ENCODE data around the gene PRR9.

The PRR9 gene

DNA sequence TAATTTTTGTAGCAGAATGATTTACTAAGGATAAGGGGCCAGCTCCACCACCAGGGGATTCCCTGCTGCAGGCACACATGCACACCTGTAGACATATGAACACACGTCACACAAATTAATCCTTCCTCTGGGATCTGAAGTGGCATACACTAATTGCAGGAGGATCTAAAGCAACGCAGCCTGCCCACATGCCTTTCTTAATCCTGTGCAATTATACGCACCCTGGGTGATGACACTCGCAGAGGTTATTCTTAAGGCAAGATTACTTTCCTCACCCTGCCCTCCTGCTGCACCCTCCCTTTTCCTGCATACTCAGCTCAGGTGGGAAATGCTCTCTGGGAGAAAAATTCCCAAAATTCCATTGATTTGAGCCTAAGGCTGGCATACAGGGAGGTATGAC, 34.6 kb downstream of the PRR9 start:
- no peaks in the 10 kb centered on the region for H3K4me1 ChIP-seq (ENCODE audit: insufficient read depth, poor library complexity, severe bottlenecking)

DNA sequence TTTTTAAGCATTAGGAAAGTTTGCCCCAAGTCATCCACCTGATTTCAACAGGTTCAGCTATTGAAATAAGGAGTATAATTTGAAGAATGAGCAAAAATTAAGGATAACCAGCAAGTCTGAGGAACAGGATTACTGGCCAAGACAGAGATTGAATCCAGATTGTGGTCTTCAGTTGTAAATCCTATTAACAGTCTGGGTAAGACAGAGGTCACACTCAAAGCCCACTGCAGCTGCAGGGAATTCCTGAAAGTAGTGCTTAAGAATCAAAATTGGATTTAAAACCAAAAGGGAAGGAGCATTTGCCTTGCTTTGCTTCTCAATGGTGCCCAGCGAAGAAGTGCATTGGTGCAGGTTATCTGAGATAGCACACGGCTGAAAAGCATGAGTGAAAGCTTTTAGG, 35.7 kb downstream of the PRR9 start:
- TF ChIP-seq, protein P1, sequence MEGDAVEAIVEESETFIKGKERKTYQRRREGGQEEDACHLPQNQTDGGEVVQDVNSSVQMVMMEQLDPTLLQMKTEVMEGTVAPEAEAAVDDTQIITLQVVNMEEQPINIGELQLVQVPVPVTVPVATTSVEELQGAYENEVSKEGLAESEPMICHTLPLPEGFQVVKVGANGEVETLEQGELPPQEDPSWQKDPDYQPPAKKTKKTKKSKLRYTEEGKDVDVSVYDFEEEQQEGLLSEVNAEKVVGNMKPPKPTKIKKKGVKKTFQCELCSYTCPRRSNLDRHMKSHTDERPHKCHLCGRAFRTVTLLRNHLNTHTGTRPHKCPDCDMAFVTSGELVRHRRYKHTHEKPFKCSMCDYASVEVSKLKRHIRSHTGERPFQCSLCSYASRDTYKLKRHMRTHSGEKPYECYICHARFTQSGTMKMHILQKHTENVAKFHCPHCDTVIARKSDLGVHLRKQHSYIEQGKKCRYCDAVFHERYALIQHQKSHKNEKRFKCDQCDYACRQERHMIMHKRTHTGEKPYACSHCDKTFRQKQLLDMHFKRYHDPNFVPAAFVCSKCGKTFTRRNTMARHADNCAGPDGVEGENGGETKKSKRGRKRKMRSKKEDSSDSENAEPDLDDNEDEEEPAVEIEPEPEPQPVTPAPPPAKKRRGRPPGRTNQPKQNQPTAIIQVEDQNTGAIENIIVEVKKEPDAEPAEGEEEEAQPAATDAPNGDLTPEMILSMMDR (IDR thresholded peaks at IDR 0.05; ENCODE audit: poor library complexity, severe bottlenecking), result no peak
- ATAC-seq (ENCODE audit: low read depth), result no peak
- no peak for DNase-seq (ENCODE audit: low spot score)

More for the DNA sequence above, 34.6 kb downstream of the PRR9 start:
- no peak for ATAC-seq (ENCODE audit: low read depth)
- Histone ChIP-seq H3K27me3 (ENCODE audit: insufficient read depth, poor library complexity, severe bottlenecking) (no peaks in the 10 kb centered on the region), H3K4me3 (ENCODE audit: severe bottlenecking) (no peak overlapping the region), H3K27ac (ENCODE audit: poor library complexity, severe bottlenecking) (no peak overlapping the region), H3K36me3 (ENCODE audit: low read depth) (no peaks in the 10 kb centered on the region), H3K9me3 (ENCODE audit: severe bottlenecking) (no peaks in the 10 kb centered on the region)
- DNase-seq (ENCODE audit: low spot score), result no peak
- TF ChIP-seq, protein P1 (IDR thresholded peaks at IDR 0.05; ENCODE audit: poor library complexity, severe bottlenecking), result no peak

DNA sequence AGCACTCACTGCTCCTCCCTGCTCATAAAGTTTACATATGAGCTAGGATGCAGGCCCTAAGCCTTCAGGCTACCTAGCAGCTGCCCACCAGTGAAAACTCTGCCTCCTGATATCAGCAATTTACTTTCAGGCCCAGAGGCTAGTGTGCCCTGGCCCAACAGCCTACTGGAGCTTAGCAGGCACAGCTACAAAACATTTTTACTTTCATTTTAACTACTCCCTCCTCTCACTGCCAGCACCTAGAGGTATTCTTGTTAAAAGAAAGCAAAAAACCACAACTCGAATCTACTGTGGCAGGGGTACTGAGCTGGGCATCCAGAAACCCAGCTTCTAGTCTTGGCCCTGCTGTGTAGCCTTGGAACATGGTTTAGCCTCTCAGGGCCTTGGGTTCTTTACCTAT, 36.3 kb downstream of the PRR9 start:
- Histone ChIP-seq H3K4me1 (ENCODE audit: insufficient read depth, poor library complexity, severe bottlenecking) (no peaks in the 10 kb centered on the region), H3K4me3 (ENCODE audit: severe bottlenecking) (no peak overlapping the region), H3K9me3 (ENCODE audit: severe bottlenecking) (no peaks in the 10 kb centered on the region), H3K27ac (ENCODE audit: poor library complexity, severe bottlenecking) (no peak overlapping the region), H3K36me3 (ENCODE audit: low read depth) (no peaks in the 10 kb centered on the region), H3K27me3 (ENCODE audit: insufficient read depth, poor library complexity, severe bottlenecking) (peaks cover 4% of the 10 kb centered on the region)
- ATAC-seq (ENCODE audit: low read depth) (no peak), DNase-seq (ENCODE audit: low spot score) (no peak)
- TF ChIP-seq, protein P1 (IDR thresholded peaks at IDR 0.05; ENCODE audit: poor library complexity, severe bottlenecking), result no peak

More for the DNA sequence above, 35.7 kb downstream of the PRR9 start:
- Histone ChIP-seq H3K4me3 (ENCODE audit: severe bottlenecking) (no peak overlapping the region), H3K4me1 (ENCODE audit: insufficient read depth, poor library complexity, severe bottlenecking) (no peaks in the 10 kb centered on the region), H3K27me3 (ENCODE audit: insufficient read depth, poor library complexity, severe bottlenecking) (no peaks in the 10 kb centered on the region), H3K9me3 (ENCODE audit: severe bottlenecking) (no peaks in the 10 kb centered on the region), H3K36me3 (ENCODE audit: low read depth) (no peaks in the 10 kb centered on the region), H3K27ac (ENCODE audit: poor library complexity, severe bottlenecking) (no peak overlapping the region)

DNA sequence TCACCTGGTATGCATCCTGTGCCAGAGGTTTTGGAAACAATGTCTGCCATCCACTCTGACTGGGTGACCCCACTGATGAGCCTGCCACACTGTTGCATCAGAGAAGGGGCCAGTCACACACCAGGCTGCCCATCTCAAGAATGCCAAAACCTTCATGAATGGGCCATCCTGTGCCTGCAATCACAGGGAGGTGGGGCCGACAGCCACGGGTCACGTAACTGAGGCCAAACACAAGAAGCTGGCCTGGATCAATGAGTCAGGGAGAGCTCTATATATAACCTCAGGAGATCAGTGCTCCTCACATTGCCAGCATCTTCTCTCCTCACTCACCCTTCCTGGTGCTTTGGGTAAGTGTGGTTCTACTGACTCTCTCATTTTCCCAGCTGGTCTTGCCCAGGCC, 42.0 kb downstream of the PRR9 start, which contains the start of gene LORICRIN:
TSS of gene LORICRIN (plus strand) at position 301 of the 400 bp plus-strand sequence. CDS start 1,263 bp downstream, outside the sequence.
- DNase-seq (ENCODE audit: low spot score) (no peak), ATAC-seq (ENCODE audit: low read depth) (no peak)
- TF ChIP-seq, protein P1 (IDR thresholded peaks at IDR 0.05; ENCODE audit: poor library complexity, severe bottlenecking), result no peak
- Histone ChIP-seq H3K4me1 (ENCODE audit: insufficient read depth, poor library complexity, severe bottlenecking) (no peaks in the 10 kb centered on the region), H3K27ac (ENCODE audit: poor library complexity, severe bottlenecking) (no peak within 1 kb of the TSS), H3K27me3 (ENCODE audit: insufficient read depth, poor library complexity, severe bottlenecking) (peaks cover 56% of the 10 kb centered on the region), H3K36me3 (ENCODE audit: low read depth) (no peaks in the 10 kb centered on the region), H3K4me3 (ENCODE audit: severe bottlenecking) (no peak within 1 kb of the TSS), H3K9me3 (ENCODE audit: severe bottlenecking) (no peaks in the 10 kb centered on the region)

DNA sequence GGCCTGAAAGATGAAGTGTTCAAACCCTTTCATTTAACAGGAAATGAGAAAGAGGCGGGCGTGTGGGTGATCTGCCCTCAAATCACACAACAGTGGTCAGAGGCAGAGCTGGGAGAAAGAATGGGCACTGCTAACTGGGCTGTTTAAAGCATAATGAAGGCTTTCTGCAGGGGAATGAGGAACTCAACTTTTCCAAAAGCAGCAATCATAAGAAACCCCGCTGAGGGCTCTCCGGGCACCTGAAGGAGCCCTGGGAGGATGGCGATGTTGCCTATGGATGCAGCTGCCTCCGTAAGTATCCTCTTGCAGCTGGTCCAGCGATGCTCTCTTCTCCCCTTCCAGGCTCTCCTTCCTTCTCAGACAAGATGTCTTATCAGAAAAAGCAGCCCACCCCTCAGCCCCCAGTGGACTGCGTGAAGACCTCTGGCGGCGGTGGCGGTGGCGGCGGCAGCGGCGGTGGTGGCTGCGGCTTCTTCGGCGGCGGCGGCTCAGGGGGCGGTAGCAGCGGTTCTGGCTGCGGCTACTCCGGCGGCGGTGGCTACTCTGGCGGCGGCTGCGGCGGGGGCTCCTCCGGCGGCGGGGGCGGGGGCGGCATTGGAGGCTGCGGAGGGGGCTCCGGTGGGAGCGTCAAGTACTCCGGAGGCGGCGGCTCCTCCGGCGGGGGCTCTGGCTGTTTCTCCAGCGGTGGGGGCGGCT, 43.3 kb downstream of the PRR9 start:
- TF ChIP-seq, protein P1 (IDR thresholded peaks at IDR 0.05; ENCODE audit: poor library complexity, severe bottlenecking), result no peak
- Histone ChIP-seq H3K27me3 (ENCODE audit: insufficient read depth, poor library complexity, severe bottlenecking) (peaks cover 69% of the 10 kb centered on the region), H3K4me1 (ENCODE audit: insufficient read depth, poor library complexity, severe bottlenecking) (no peaks in the 10 kb centered on the region), H3K4me3 (ENCODE audit: severe bottlenecking) (peak overlapping the region; percentile 29), H3K27ac (ENCODE audit: poor library complexity, severe bottlenecking) (no peak overlapping the region), H3K36me3 (ENCODE audit: low read depth) (no peaks in the 10 kb centered on the region), H3K9me3 (ENCODE audit: severe bottlenecking) (no peaks in the 10 kb centered on the region)
- ATAC-seq (ENCODE audit: low read depth) (peak; percentile 34; the same call in 2 of the 3 replicates), DNase-seq (ENCODE audit: low spot score) (no peak)

All from RWPE2 (cell line).